ENCODE measurements around the gene YDJC.
A peak's percentile ranks its signal among the peaks of the same experiment; 100 is the strongest.
"Not testable (repeated sequence)": the region's sequence is repeated elsewhere in the genome, so short reads cannot be mapped to it uniquely, and the experiment has no call there.

YDJC gene

DNA sequence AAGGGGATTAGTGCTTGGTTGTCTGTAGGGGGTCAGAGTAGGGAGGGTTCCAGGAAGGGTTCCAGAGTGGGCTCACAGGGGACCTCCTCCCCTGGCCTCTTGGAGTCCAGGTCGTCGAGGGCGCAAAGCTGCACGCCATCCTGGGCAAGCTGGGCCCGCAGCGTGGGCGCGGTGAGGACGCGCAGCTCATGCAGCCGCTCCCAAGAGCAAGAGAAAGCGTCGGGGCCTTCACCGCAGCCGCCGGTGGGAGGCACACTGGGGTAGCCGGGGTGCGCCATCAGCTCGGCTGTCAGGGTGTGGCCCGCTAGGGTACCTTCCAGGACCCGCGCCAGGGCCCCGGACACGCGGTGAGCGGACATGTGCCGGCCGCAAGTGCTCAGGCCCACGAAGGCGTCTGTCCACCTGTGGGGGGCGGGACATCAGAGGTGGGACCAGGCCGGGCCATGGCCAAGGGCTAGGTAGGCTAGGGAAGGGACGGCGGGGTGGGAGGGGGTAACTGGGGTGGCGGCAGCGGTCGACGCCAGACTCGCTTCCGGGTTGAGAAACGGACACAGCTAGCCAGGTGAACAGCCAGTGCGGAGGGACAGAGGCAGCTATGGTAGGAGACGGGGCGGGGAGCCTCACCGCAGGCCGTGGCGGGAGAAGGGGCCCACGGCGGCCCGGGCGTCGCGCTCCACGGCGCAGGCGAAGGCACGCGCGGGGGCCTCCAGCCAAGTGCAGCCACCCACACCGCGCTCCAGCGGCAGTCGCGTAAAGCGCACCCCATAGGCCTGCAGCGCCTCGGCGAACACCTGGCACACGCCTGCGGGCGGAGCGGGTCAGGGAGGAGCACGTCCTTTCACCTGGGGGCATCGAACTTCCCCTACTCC lies 1.2 kb downstream of the YDJC start:
- DNase-seq, result no peak

DNA sequence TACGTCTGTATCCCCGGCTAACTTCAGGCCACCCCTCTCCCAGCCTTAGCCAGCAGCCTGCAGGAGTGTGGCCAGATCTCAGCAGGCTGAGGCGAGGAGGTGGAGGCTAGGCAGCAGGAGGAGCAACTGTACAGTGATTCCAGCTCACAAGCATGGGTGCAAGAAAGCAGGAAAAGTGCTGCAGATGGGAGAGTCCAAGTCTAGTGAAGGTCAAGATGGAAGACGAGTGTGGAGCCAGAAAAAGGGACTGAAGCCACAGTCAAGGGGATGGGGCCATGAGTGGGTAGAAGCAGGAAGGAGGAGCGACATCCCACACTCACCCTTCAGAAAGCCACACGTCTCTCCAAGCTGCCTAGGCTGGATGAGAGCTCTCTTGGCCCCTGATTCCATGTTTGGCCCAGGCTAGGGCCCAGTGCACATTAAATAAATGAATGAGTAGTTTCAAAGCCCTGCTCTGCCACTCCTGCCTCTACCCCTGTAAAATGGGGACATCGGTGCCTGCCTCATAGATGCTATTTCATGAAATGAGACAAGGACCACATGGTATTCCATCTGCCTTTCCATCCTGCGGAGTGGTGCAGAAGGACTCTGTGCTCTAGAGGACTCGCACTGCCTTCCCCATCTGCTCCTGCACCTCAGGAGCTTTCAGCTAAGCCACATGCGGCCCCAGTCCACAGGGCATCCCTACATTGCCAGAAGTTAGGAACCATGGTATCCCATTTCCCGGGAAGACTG lies 2.9 kb downstream of the YDJC start:
- peak; percentile 77 for DNase-seq

GRCh38 chr22:21626073-21626734 lies 3.6 kb downstream of the YDJC start:
- no peak for DNase-seq

GRCh38 chr22:21624880-21625791 lies 4.7 kb downstream of the YDJC start:
- no peak for DNase-seq

DNA sequence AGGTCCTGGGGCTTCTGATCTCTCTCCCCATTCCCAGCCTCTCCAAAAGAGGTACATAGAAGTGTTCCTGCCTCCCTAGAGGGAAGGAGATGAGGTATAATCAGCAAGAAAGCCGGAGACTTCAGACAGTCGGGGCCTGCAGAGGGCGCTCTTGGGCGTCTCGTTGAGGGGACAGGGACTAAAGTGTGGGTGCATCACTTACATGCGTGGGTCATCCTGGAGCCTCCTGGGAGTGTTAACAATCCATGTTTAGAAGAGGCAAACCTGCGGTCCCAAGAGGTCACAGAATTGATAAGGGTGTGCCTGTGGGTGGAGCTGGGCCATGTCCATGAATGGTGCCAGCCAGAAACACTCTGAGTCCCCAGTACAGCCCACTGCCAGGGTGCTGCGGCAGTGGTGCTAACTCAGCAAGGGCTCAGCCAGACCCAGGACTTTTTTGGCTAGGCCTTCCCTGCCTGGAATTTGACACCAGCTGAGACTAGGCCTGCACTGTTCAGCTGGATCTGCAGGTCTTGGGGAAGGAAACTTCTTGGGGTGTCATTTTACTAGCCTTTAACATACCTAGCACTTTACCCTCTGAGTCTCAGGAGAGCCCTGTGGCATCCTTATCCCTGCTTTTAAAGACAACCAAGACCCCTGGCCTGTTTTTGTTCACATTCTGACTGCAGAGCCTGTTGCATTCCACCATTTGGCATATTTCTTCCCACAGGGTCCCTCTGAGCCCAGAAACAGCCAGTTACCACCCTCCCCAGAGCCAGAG lies 5.5 kb downstream of the YDJC start:
- DNase-seq, result no peak

DNA sequence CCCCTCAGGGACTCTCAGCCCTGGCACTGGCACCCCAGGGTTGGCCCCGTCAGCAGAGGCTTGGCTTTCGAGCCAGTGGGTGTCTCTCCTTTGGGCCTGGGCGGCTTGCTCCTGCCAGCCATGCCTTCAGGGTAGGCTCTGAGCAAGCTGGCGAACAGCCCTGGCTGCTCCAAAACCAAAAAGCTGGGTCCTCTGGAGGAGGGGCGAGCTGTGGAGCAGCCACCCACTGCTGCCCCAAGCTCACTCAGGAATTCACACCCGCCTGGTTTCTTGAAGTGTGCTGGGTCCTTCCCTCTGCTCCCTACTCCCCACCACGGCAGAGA lies 6.2 kb downstream of the YDJC start:
- no peak for DNase-seq

GRCh38 chr22:21622919-21623647 lies 6.7 kb downstream of the YDJC start:
- DNase-seq, result no peak

DNA sequence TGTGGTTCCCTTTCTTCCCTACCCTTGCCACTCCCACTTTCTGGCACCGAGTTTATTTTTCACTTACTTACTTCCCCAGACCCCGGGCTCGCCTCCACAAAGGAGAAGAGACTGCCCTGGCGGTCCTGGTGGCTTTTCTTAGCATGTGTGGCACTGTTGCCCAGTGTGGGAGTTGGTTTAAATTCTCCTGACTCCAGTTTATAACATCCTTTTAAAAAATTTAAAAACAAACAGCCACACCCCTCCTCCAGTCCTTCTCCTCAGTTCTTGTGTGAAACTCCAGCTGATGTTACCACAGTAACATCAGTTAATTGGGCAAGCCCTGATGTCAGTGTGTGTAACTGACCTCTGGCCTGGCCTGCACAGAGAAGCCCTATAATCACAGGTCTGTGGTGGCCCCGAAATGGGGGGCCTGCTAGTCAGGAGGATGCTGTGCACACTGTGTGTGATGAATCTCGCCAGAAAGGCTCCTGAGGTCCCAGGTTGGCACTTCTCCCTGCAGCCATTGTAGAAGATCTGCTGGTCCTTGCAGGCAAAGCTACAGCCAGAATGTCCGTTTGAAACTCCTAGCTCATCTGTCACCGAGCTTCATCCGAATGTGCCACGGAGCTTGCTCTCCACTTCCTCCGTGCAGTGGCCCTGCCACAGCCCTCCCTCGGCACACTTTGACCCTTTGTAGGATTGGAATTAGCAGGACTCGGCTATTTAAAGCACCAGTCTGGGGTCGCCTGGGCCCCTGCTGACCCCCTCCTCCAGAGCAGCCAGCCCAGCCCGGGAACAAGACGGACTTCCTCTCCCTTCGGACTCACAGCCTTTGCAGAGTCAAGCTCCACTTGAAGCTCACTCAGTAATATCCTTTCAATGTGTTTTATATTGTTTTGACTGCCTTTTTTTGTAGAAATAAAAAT lies 7.6 kb downstream of the YDJC start:
- no peak for DNase-seq

- no peak for DNase-seq
Measured at GRCh38 chr22:21621025-21621424, 8.8 kb downstream of the YDJC start.

DNA sequence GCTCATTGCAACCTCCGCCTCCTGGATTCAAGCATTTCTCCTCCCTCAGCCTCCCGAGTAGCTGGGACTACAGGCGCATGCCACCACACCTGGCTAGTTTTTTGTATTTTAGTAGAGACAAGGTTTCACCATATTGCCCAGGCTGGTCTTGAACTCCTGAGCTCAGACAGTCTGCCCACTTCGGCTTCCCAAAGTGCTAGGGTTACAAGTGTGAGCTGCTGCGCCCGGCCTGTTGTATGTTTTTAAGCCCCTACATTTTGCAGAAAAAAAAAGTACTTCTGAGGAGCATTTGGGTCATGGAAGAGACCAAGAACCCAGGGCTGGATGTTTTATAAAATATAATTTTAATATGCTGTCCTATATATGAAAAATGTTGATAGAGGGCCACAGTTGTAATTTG lies 12.5 kb downstream of the YDJC start:
- DNase-seq, result not testable (repeated sequence)

- no peak for DNase-seq
Measured at GRCh38 chr22:21615731-21616130, 14.1 kb downstream of the YDJC start.

GRCh38 chr22:21613553-21614233 lies 16.1 kb downstream of the YDJC start:
- no peak for DNase-seq

GRCh38 chr22:21612858-21613257 lies 17.0 kb downstream of the YDJC start:
- DNase-seq, result no peak

DNA sequence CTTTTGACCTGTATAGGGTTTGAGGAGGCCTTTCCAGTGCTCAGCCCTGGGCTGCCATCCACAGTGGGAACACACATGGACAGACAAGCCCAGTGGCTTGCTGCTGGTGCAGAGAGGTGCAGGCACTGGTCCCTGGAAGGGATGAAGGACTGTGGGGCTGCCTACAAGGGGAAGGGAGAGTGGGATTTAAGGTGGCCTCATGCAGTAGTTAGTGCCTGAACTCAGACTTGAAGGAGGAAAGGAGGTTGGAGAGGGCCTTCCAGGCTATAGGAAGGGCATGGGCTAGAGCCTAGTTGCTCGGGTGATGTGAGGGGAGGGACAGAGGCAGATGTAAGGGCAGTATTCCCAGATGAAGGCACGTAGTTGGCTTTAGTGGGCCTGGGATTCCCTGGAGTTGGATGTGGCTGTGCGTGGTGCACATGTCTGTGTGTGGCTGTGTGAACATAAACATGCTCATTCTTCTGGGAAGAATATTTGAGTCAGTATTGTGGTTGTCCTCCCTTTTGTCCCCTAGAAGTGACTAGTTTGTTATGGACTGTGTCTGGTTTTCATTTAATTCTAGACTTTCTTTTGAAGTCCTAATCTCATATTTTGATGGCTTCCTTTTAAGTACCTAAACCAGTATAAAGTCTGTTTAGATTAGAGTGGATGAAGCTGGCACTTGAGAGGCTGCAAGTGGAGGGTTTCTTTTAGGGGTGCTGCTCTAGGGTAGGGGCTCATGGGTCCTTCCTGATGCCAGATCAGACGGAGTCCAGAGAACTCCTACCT lies 18.4 kb downstream of the YDJC start:
- no peak for DNase-seq

GRCh38 chr22:21609556-21610157 lies 20.2 kb downstream of the YDJC start:
- not testable (repeated sequence) for DNase-seq

DNA sequence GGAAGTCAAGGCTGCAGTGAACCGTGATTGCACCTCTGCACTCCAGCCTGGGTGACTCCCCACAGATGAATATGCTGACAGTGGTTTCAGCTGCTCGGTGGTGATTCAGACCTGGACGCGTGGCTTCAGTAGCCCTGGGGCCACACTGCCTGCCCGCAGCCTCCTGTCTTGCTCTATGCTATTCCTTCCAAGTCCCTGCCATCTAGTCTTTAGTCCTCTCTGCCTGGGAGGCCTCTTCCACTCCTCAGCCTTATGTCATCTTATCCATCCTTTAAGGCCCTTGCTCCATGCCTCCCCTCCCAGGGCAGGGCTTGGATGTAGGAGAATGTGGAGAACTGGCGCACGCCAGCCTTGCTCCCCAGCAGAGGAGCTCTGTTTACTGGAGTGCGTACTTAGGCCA lies 23.0 kb downstream of the YDJC start:
- DNase-seq, result no peak

DNA sequence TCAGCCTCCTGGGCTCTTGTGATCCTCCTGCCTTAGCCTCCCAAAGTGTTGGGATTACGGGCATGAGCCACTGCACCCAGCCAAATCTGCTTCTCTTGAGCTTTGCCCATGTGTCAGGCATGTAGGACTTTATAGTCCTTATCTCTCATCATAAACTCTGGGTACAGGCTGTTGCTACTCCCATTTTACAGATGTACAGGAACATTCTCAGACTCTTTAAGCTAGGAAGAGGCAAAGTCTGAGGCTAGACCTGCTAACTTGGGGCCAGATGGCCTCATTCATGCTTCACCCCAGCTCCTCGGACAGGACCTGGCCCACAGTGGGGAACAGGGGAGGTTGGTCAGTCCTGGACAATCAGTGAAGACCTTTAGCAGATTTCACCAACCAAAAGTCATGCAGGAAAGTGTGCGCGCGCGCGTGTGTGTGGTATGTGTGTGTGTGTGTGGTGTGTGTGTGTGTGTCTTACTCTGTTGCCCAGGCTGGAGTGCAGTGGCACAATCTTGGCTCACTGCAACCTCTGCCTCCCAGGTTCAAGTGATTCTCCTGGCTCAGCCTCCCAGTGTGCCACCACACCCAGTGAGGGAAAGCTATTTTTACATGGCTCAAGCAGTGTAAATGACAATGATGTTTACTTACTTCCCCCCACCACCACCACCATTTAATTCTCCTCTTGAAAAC lies 23.8 kb downstream of the YDJC start:
- DNase-seq, result no peak

- DNase-seq, result no peak
Measured at GRCh38 chr22:21603973-21604372, 25.8 kb downstream of the YDJC start.

All from NCI-H2171 treated with DMSO at 0.1 percent for 48 hours (cell line).